ENCODE results near the gene NEDD8.

DNA sequence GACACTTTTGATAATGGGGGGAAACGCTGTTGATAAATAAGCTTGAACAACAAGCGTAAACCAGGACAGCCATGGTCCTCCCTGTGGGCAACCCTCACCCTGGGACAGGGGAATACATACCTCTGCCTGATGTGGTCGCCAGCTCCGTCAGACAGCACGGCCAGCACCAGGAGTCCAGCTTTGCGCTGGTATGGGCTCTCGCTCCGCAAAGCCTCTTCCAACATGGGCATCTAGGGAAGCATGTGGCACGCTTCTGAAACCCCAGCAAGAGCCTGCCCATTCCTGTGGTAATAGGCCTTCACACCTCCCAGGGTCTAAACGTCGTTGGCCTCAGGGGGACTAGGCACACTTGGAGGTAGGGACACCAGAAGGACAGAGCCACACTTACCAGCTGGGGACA, 46.4 kb downstream of the NEDD8 start:
- TF ChIP-seq, protein P1, sequence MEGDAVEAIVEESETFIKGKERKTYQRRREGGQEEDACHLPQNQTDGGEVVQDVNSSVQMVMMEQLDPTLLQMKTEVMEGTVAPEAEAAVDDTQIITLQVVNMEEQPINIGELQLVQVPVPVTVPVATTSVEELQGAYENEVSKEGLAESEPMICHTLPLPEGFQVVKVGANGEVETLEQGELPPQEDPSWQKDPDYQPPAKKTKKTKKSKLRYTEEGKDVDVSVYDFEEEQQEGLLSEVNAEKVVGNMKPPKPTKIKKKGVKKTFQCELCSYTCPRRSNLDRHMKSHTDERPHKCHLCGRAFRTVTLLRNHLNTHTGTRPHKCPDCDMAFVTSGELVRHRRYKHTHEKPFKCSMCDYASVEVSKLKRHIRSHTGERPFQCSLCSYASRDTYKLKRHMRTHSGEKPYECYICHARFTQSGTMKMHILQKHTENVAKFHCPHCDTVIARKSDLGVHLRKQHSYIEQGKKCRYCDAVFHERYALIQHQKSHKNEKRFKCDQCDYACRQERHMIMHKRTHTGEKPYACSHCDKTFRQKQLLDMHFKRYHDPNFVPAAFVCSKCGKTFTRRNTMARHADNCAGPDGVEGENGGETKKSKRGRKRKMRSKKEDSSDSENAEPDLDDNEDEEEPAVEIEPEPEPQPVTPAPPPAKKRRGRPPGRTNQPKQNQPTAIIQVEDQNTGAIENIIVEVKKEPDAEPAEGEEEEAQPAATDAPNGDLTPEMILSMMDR (IDR thresholded peaks at IDR 0.05), result no peak
- no peak for TF ChIP-seq POLR2A (IDR thresholded peaks at IDR 0.05)
